HG02938 (cell line): ENCODE results near the gene ERC2.

ENCODE experiments used
- ATAC-seq: cut with Tn5 transposase; IDR thresholded peaks from one replicate; pipeline ENCODE4 v1.9.1; 2021; ENCODE audit warnings: mild to moderate bottlenecking, moderate library complexity; ENCODE audit not compliant: unreplicated experiment

The ERC2 gene

DNA sequence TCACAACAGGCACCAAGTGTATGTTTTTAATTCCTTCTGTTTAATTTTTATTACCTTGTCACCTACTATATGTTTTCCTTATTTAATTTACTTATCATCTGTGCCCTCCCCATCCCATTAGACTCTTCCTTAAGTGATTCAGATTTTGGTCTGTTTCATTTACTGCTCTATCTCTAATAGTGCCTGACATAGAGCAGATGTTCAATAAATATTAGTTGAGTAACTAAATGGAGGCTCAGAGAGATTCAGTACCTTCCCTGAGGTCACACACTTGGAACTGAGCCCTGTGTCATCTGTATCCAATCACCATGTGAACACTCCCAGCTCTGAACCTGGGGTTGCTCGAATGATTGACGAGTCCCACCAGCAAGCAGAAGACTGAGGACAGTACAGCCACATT is 663.1 kb downstream of the ERC2 start:
- no peak for ATAC-seq

DNA sequence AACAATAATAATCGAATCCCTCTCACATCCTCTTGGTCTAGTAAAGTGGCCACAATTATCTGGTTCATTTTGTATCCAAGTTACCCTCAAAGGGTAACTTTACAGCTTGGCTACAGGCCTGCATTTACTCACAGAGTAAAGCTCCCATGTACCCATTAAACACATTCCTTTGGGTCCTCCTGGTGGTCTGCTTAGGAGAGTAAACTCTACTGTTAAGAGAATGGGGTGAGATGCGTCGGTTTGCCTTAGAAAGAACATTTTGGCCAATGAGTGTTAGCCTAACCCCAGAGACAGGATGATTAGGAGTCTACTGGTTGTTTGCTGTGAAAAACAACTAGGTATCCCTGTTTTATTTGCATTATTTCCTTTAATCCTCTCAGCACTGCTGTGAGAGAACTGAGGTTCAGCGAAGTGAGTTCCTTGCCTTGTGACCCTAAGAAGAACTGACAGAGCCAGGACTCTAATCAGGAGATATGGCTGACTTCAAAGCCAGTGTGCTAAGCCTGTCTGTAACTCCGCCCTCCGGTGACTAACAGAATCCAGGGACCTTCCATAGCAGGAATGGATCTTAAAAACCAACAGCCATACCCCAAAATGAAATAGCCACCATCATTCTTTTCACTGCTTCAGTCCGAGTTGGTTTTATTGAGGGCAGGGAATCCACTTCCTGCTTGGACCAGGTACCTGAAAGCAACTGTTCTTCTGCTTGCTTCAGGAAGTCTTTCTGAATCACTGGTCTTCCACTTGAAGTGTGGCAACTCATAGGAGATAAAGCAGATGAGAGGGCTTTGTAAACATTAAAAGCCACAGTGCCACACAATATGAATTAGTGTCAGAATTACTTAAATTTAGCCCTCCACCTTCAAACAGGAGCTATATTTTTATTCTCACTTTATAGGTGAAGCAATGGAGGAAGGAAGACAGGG is 663.8 kb downstream of the ERC2 start:
- ATAC-seq = no peak

DNA sequence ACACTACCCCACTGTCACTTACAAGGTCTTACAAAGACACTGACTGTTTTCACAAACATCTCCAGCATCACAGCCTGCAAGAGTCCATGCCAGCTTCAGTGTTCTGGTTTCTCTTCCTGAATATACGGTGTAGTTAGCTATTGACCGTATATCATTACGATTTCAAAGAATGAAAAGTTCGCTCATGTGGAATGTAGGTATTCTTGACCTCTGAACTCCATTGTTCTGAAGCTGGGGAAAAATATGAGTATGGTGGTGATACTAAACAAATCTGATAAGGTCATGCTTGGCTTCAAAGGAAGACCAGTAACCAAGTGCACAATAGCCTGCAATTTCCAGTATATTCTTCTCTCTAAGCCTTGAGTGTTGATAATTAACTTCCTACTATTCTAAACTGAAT is 665.5 kb downstream of the ERC2 start:
- no peak for ATAC-seq

DNA sequence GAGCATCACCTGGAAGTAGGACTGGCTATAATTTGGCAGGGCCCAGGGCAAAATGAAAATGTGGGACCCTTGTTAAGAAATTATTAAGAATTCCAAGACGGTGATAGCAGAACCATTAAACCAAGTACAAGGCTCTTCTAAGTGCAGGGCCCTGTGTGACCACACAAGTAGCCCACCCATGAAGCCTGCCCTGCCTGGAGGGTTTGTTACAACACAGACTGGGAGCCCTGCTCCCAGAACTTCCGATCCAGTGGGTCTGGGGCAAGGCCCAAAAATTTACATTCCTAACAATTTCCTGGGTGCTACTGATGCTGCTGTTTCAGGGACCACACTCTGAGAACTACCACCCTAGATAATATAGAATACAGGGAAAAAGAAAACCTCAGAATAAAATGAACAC is 666.6 kb downstream of the ERC2 start:
- ATAC-seq = no peak

DNA sequence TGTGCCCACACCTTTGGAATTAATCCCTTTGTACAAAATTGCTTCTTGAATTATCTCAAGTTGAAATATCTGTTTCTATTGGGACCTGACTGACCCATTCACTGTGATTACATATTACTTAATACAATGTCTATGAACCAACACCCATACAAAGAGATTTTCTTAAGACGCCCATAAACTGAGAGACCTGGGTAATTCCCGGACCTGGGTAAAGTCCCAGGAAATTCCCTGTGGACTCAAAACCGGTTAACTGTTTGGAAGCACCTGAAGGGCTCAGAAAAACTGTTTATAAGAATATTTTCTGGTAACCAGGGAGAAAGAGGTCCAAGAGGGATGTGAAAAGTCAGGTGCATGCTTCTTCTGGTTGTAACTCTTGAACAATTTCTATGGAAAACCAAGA is 667.2 kb downstream of the ERC2 start:
- no peak for ATAC-seq

DNA sequence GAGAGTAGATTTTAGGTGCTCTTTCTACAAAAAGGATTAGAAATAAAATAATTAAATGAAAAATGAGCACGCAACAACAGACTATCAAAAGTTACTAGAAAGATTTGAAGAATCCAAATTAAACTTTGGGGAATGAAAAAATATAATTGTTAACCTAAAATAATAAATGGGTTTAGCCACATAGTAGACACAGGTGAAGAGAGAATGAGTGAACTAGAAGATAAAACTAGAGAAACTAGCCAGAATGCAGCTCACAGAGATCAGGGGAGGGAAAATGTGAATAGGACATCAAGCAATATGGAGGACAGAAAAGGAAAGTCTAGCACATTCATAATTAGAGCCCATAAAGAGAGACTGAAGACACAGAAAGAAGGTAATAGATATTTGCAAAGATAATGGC is 670.5 kb downstream of the ERC2 start:
- ATAC-seq = no peak

DNA sequence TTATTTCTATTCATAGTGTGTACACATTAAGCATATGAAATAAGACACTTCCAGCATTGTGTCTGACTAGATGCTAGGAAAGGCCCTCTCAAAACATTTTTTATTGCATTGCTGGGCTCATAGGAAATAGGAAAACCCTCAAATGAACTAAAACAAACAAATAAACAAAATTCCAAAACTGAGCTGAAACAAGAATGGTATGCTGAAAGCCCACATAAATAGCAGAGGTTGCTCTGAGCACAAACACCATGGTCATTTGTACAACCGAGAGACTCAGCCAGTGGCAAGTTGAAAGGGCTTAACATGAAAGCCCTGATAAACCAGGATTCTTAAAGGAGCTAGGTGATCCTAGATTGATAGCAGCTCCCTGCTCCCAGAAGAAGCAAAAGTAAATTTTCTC is 671.2 kb downstream of the ERC2 start:
- no peak for ATAC-seq

DNA sequence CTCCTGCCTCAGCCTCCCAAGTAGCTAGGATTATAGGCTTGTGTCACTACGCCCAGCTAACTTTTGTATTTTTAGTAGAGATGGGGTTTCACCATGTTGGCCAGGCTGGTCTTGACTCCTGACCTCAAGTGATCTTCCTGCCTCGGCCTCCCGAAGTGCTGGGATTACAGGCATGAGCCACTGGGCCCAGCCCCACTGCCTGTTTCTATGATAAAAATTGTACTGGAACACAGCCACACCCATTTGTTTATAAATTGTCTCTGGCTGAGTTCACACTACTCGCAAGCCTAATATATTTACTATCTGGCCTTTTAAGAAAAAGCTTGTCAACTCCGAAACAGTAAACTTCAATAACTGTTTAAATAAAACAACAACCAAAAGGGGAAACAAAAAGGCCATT is 671.7 kb downstream of the ERC2 start:
- ATAC-seq = no peak

DNA sequence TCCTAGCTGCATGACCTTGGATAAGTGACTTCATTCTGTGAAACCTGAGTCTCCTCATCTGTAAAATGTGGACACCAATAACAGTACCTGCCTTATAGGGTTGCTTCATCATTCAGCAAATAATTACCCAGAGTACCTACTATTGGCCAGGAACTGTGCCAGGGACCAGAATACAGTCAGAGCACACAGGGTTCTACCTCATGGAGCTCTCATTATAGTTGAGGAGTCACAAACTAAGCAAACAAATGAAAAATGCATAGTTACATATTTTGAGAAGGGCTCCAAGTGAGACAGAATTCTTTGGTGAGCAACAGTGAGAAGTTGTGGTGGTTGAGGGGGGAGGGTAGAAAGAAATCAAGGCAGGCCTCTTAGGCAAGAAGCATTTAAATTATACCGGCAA is 672.5 kb downstream of the ERC2 start:
- ATAC-seq = no peak

DNA sequence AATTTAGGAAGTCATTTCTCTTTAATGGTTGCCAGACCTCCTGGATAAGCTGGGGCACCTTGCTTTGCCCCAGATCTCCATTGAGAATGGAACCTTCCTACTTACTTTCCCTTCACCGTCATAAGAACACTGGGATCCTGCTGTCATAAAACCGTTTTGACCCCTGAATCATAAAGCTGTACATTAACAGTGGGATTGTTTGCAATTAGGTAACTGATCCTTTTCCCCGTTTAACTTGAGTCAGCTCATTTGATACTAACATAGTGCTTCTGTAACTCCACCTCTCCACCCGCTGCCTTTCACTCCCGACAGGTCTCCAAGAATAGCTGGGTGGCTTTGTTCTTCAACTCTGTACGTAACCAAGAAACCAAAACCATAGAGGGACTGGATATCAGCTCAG is 673.0 kb downstream of the ERC2 start:
- ATAC-seq = no peak

DNA sequence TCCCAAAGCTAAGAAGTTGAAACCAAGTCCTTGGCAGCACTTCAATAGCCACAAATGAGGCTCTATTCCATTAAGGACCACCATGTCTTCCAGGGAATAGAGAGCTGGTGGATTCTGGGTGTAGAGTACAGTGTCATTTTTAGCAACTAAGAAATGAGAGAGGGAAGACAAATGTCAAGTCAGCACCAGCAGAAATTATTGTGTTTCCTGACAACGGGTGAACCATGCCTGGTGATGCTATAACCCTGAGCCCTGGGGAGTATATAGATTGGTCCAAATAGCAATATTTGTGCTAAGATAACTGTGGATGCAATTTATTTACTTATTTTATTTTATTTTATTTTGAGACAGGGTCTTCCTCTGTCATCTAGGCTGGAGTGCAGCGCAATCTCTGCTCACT is 675.5 kb downstream of the ERC2 start:
- no peak for ATAC-seq

DNA sequence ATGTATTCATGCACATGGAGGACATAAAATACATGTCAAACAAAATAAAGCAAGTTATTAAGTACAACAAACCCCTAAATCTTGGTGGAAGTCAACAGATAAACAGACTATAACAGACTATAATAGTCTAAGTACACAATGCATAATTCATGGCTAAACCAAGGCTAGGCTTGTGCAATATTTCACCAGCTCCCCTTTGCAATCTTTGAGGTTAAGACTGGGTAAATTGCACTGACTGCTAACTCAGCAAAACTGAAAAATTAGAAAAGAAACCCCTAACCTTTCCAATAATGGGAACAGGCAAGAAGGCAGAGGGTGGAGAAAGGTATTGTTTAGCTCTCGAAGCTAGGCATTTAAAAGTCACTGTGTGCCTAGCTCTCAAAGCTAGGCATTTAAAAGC is 676.3 kb downstream of the ERC2 start:
- ATAC-seq = no peak

DNA sequence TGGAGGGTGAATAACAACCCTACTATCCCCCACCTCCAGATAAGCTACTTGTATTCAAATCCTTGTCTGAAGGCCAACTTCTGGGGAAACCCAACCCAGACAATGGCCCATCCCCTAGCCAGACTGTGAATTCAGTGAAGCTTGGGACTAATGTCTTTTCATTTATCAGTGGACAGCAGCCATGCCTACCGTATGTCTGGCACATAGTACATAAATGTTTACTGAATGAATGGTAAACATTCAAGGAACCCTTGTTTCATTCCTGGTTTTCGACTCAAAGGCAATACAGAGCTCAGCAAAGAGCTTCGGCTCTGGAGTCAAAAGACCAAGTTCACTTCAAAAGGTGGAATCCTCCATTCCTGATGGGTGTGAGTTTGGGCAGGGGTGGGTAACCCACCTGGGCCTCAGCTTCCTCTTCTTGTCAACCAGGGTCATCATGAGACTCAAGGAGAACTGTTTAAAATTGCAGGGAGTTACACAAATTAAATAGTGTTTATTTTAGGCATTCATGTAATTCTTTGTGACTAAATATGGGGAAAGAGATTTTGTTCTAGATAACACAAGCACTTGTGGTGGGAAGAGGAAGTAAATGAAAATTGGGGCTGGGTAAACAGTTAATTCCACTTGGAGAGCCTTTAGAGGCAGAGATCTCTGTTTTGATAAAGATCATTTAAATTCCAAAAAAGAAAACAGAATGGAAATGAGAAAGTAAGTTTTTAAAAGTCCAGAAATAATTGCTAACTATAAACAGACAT is 677.5 kb downstream of the ERC2 start:
- ATAC-seq = no peak

DNA sequence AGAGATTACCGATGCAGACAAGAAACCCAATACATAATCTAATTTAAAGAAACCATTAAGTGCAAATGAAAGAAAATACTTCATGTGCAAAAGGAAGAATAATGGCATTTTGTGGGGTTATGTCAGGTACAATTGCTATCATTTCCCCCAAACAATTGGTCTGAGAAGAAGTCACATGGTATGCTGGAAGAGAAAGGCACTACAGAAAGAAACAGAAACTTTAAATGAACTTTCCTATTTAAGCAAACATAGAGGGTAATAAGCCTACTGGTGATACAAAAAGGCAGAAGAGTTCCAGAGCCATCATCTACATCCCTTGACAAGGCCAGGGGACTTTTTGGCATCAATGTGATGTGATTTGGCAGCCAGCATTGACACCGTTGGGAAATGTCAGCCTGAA is 678.8 kb downstream of the ERC2 start:
- ATAC-seq = no peak

DNA sequence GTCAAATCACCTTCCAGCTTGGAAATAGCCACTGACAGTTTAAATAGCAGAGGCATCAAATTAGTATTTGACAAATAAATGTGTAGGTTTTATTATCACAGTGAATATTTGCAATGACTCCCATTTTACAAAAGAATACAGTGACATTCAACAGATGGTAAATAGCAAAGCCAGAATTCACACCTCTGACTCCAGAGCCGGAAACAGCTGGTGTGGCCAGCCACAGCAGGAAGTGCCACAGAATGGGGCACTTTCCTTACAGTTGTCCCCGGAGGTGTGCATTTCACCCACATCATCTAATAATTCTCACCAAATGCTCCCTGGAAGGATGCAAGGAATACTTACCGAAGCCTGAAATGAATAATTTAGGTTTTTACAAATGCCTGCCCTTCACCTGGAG is 685.5 kb downstream of the ERC2 start:
- ATAC-seq = no peak

DNA sequence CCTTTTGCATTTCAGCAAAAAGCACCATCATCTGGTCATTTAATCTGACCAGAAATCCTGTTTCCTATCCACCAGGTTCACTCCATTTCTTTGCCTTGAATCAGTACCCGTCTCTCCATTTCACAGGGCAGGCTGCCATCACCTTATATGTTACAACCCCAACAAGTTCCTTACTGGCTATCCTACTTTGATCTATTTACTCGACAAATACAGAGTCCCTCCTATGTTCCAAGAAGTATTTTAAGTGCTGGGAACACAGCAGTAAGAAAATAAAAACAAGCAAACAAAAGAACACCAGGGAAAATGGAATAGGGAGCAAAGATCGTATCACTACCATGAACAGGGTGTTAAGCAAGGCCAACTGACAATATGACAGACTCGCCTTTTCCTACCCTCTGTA is 685.9 kb downstream of the ERC2 start:
- ATAC-seq = no peak

DNA sequence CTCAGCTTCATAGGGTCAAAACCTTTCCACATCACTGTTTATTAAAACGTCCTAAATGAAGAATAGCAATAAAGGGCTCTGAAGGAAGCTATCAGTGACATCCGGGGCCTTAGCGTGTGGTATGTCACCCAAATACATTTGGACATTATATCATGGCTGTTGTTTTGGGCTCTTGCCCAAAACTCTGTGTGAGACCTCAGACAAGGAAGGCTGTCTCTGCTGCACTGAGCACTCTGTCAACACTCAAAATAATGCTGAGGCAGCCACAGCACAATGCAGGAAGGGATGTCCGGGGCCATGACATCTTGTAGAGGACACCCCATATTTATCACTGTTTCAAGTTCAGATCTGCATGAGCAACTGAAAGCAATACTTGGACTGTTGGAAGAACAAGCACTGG is 687.4 kb downstream of the ERC2 start:
- no peak for ATAC-seq

DNA sequence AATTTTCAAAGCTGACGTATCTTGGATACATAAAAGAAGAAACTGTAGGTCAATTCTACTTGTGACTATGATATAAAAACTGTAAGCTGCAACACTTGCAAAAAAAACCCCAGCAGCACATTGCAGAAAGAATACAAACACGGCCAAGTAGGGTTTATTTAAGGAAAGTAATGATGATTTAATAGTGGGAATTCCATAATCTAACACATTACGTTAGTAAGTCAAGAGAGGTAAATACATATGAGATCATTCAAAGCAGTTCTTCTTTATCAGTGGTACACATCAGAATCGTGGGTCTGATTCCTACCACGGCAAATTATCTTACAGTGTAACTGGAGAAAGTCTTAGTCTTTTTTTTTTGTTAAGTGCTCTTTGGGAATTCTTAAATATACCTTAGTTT is 688.7 kb downstream of the ERC2 start:
- ATAC-seq = no peak

DNA sequence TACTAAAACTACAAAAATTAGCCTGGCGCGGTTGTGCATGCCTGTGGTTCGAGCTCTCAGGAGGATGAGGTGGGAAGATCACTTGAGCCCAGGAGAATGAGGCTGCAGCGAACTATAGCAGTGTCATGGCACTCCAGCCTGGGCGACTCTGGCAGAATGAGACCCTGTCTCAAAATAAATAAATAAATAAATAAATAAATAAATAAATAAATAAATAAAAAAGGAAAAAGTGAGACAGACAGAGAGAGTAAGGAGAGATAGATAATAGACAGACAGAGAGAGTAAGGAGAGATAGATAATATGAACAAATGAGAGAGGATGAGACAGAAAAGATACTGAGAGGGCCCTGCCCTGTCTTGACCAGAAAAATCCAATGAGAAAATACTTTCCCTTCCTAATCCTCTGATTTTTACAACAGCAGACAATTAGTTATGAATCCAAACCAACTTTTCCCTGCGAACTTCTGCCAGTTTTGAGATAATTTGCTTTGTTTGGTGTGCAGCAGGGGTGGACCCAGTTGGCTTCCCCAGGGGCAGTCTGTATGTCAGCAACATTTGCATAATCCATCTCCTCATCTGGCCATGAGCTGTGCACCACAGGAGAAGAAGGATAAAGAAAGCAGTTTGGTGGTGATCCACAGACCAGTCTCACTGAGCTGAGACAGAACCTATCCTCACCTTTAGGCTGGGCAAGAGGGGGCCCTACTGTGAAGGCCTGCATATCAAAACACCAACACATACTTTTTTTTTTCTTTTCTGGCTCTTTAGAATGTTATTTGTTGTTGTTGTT is 692.7 kb downstream of the ERC2 start:
- no peak for ATAC-seq

DNA sequence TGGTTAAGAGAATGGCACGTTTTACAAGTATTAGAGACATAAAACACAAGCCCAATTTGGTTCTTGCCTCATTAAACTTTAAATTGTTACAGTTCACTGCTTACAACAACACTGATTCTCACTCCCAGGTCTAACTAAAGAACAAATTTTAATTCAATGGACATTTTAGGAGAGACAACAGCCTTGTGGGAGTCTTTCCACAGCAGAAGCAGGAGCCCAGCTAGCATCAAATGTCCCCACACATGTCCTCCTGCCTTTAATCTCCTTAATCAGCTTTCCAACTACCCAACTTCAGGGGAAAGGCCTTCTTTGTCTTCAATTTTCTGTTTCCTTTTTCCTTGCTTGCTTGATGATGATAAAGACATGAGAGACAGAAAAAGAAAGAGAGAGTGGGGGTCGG is 693.4 kb downstream of the ERC2 start:
- no peak for ATAC-seq

DNA sequence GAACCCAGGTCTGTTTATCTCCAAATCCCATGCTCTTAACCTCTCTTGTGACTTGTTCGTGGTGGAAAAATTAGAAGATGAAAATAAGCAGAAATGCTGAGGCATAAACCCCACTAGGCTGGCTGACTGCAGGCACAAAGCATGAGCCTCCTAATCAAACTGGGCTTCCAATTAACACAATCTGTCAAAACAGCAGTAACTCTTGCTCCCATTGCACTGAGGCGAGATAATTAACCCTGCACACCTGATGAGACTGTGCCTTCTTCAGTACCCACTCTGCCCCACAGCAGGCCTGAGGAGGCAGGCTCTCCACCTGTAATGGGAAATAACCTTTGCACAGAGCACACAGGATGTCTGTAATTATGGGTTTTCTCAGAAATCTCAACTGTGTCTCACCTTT is 696.8 kb downstream of the ERC2 start:
- ATAC-seq = no peak

DNA sequence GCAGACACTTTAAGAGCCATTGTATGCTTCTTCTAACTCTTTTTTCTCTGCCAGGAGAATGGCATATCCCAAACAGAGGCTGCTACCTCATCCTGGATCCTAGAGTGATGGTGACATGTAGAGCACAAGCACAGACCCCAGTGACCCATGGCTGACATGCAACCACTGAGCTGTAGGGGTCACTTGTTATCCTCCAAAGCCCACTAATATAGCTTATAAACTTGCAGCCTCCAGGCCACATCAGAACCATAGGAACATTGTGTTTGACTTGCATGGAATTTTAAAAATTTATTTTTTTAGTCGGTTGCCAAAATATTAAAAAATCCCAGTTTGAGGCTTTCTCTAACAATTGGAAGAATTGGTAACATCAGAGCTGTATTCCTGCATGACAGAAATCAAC is 698.2 kb downstream of the ERC2 start:
- no peak for ATAC-seq
